BE2C (cell line): ENCODE measurements around the gene ZMYND8.
"Not testable (repeated sequence)": the region's sequence is repeated elsewhere in the genome, so short reads cannot be mapped to it uniquely, and the experiment has no call there.

ENCODE experiments used
- DNase-seq: peaks from one replicate; pipeline ENCODE4 v3.0.0-alpha.2; 2020
- H3K27me3 ChIP-seq: fragments of 250-450 bp; sonication (Bioruptor Pico); 2 replicates; pipeline ENCODE4 v1.5.1; 2020; ENCODE audit warnings: mild to moderate bottlenecking
- H3K36me3 ChIP-seq: fragments of 250-450 bp; sonication (Bioruptor Pico); 2 replicates; pipeline ENCODE4 v1.5.1; 2020; ENCODE audit warnings: mild to moderate bottlenecking
- H3K4me1 ChIP-seq: fragments of 250-450 bp; sonication (Bioruptor Pico); 2 replicates; pipeline ENCODE4 v1.5.1; 2020
- H3K4me3 ChIP-seq: 2 replicates; pipeline ENCODE4 v1.5.1; 2011; ENCODE audit warnings: low read depth, low read length
- H3K9me3 ChIP-seq: fragments of 250-450 bp; sonication (Bioruptor Pico); 2 replicates; pipeline ENCODE4 v1.5.1; 2020
- TF ChIP-seq, protein P1 (sequence below): IDR thresholded peaks from 2 replicates; pipeline ENCODE4 v1.5.1; 2012; ENCODE audit warnings: mild to moderate bottlenecking, low read depth, low read length

Gene ZMYND8

DNA sequence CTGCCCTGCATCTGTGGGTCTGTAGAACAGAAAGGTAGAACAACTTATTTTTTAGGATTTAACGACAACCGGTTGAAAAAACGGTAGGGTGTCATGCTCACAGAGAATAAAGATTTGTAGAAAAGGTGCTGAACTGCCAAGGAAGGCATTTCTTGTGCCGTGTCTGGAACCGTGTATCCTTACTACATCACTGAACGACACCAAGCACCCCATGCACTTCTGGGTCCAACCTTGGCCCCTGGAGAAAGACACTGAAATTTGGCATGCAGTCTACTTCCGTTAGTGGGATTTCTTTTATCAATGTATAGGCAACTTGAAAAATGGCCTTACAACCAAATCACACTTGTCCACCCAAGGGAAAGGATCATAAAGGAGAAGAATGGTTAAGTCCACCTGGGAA is 145.5 kb downstream of the ZMYND8 start:
- DNase-seq = no peak

GRCh38 chr20:47210470-47210869 is 146.0 kb downstream of the ZMYND8 start:
- Histone ChIP-seq H3K9me3 (no peaks in the 10 kb centered on the region), H3K4me3 (no peak overlapping the region), H3K36me3 (peaks cover 71% of the 10 kb centered on the region), H3K27me3 (no peaks in the 10 kb centered on the region), H3K4me1 (no peaks in the 10 kb centered on the region)
- TF ChIP-seq, protein P1, sequence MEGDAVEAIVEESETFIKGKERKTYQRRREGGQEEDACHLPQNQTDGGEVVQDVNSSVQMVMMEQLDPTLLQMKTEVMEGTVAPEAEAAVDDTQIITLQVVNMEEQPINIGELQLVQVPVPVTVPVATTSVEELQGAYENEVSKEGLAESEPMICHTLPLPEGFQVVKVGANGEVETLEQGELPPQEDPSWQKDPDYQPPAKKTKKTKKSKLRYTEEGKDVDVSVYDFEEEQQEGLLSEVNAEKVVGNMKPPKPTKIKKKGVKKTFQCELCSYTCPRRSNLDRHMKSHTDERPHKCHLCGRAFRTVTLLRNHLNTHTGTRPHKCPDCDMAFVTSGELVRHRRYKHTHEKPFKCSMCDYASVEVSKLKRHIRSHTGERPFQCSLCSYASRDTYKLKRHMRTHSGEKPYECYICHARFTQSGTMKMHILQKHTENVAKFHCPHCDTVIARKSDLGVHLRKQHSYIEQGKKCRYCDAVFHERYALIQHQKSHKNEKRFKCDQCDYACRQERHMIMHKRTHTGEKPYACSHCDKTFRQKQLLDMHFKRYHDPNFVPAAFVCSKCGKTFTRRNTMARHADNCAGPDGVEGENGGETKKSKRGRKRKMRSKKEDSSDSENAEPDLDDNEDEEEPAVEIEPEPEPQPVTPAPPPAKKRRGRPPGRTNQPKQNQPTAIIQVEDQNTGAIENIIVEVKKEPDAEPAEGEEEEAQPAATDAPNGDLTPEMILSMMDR = no peak
- no peak for DNase-seq

More for the DNA sequence above, 145.5 kb downstream of the ZMYND8 start:
- Histone ChIP-seq H3K27me3 (no peaks in the 10 kb centered on the region), H3K9me3 (no peaks in the 10 kb centered on the region), H3K36me3 (peaks cover 77% of the 10 kb centered on the region), H3K4me3 (no peak overlapping the region), H3K4me1 (no peaks in the 10 kb centered on the region)
- TF ChIP-seq, protein P1 = no peak

DNA sequence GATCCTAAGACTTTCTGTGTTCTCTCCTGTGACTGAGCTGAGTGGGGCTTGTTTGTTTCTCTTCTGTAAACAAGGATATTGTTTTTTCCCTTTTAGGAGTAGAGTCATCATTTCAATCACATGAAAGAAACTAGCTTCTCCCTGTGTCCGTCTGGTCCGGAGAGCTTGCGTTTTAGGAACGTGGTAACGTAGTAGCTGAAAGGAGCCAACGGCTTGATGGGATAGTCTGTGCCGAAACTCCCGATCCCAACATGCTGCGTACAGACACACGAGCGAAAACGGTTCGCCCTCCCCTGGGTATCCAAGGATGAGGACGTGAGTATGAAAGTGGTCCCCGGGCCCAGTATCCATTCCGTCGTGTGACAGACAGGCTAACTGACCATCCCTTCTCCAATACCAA is 146.5 kb downstream of the ZMYND8 start:
- no peak overlapping the region for H3K4me3 ChIP-seq
- H3K27me3 ChIP-seq = no peaks in the 10 kb centered on the region
- no peak for DNase-seq
- no peaks in the 10 kb centered on the region for H3K9me3 ChIP-seq
- H3K36me3 ChIP-seq = peaks cover 66% of the 10 kb centered on the region
- H3K4me1 ChIP-seq = no peaks in the 10 kb centered on the region
- TF ChIP-seq, protein P1 = no peak

DNA sequence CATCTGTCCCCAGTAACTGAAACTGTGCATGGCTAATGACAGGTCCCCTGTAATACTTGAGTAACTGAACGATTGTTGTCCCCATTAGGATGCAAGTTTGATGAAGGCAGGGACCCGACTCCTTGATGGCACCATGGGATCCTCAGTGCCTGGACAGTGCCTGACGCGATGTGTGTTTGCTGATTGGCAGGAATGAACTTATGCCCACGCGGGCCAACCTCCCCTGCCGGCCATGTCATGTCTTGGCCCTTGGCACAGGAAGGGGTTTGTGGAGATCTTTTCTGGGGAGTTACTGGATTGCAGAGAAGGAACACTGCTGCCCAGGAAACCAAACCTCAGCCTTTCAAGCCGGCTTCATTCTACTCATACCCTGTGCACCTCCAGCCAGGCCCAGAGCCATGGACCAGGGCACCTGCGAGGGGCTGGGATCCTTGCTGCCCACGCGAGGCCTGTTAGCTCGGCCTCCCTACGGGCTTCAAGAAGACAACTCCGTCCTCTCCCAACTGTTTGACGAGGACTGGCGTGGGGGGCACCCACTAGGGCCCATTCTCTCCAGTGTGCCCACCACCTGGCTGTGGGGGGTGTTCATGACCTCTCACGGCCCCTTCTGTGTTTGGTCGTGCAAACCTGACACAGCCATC is 147.8 kb downstream of the ZMYND8 start:
- Histone ChIP-seq H3K36me3 (peaks cover 53% of the 10 kb centered on the region), H3K4me1 (no peaks in the 10 kb centered on the region), H3K9me3 (no peaks in the 10 kb centered on the region), H3K27me3 (no peaks in the 10 kb centered on the region), H3K4me3 (no peak overlapping the region)
- no peak for DNase-seq
- TF ChIP-seq, protein P1 = no peak

GRCh38 chr20:47206962-47207641 is 149.4 kb downstream of the ZMYND8 start:
- no peak for DNase-seq
- peaks cover 39% of the 10 kb centered on the region for H3K36me3 ChIP-seq
- TF ChIP-seq, protein P1 = no peak
- H3K9me3 ChIP-seq = no peaks in the 10 kb centered on the region
- H3K27me3 ChIP-seq = no peaks in the 10 kb centered on the region
- no peaks in the 10 kb centered on the region for H3K4me1 ChIP-seq
- no peak overlapping the region for H3K4me3 ChIP-seq

DNA sequence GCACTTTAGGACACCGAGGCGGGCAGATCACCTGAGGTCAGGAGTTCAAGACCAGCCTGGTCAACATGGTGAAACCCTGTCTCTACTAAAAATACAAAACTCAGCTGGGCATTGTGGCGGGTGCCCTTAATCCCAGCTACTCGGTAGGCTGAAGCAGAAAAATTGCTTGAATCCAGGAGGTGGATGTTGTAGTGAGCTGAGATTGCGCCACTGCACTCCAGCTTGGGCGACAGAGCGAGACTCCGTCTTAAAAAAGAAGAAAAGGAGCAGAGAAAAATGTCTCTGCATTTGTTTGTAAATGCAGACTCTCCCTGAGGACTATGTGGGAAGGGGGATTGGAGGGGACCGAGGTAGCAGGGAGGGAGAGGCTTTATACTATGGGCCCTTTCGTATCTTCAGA is 149.9 kb downstream of the ZMYND8 start:
- H3K27me3 ChIP-seq, H3K4me1 ChIP-seq, H3K4me3 ChIP-seq, DNase-seq, H3K9me3 ChIP-seq: not testable (repeated sequence)
- peaks cover 34% of the 10 kb centered on the region for H3K36me3 ChIP-seq
